Hindlimb muscle (tissue), 1 donor: Measurements from ENCODE around the gene NOL12. TPM values are rescaled to one million over a fixed set of nuclear protein-coding genes. Genes with fewer than 3 reads are reported as not detected.

ENCODE experiments used
- polyA plus RNA-seq: library from polyadenylated mRNA; unstranded; fragments of 120-200 nt; gene quantifications from one replicate; pipeline ENCODE4 v1.2.1, GENCODE V29; 2013; ENCODE audit not compliant: insufficient read length

NOL12 gene
- polyA plus RNA-seq, 1 donor: 15.8 TPM

Other genes starting within 250 kb of the NOL12 start
- gene MFNG, start 200.0 kb upstream of the NOL12 start, polyA plus RNA-seq: 7.7 TPM
- gene CARD10, start 166.9 kb upstream of the NOL12 start, polyA plus RNA-seq: 12.3 TPM
- gene CDC42EP1, start 125.9 kb upstream of the NOL12 start, polyA plus RNA-seq: 53.9 TPM
- gene LGALS2, start 106.3 kb upstream of the NOL12 start, polyA plus RNA-seq: not detected
- gene GGA1, start 77.5 kb upstream of the NOL12 start, polyA plus RNA-seq: 47.4 TPM
- gene SH3BP1, start 46.7 kb upstream of the NOL12 start, polyA plus RNA-seq: 7.1 TPM
- 12.6 TPM for gene PDXP, start 27.6 kb upstream of the NOL12 start, polyA plus RNA-seq
- gene LGALS1, start 10.7 kb upstream of the NOL12 start, polyA plus RNA-seq: 1,276 TPM
- gene TRIOBP, start 10.7 kb downstream of the NOL12 start, polyA plus RNA-seq: 52.7 TPM
- gene GCAT, start 121.6 kb downstream of the NOL12 start, polyA plus RNA-seq: 5.6 TPM
- gene GALR3, start 137.0 kb downstream of the NOL12 start, polyA plus RNA-seq: not detected
- 10.4 TPM for gene ANKRD54, start 158.0 kb downstream of the NOL12 start, polyA plus RNA-seq
- 1,289 TPM for gene EIF3L, start 163.1 kb downstream of the NOL12 start, polyA plus RNA-seq
- 50.2 TPM for gene MICALL1, start 220.0 kb downstream of the NOL12 start, polyA plus RNA-seq